CD8-positive, alpha-beta memory T cell (primary cell): ENCODE data around the gene TBCC. TPM values are rescaled to one million over a fixed set of nuclear protein-coding genes. Genes with fewer than 3 reads are reported as not detected.

Experiments
- CTCF ChIA-PET: fragments of 350-600 bp; sonication (Branson Sonifier 250); formaldehyde crosslinking; loops from one replicate; lab custom pipeline; 2021; ENCODE audit warnings: antibody characterized with exemption; lab: Charles Lee
- POLR2A ChIA-PET: fragments of 350-600 bp; sonication (Branson Sonifier 250); formaldehyde crosslinking; loops from one replicate; lab custom pipeline; 2021; ENCODE audit warnings: antibody characterized with exemption; lab: Charles Lee
- DNase-seq, 5 donors: peaks; one replicate each; pipeline versions ENCODE4 v3.0.0 to v3.0.0-alpha.2; 2020 to 2022; ENCODE audit warnings: mixed read lengths in 1 of 5
- H3K27ac ChIP-seq: one replicate; pipeline ENCODE4 v1.7.0; 2013; ENCODE audit warnings: low read depth, mild to moderate bottlenecking, low read length, moderate library complexity
- H3K27me3 ChIP-seq: 2 replicates; pipeline ENCODE4 v1.7.0; 2013; ENCODE audit warnings: low read length, mild to moderate bottlenecking; ENCODE audit not compliant: insufficient read depth, poor library complexity, severe bottlenecking
- H3K36me3 ChIP-seq: 2 replicates; pipeline ENCODE4 v1.7.0; 2013; ENCODE audit warnings: mild to moderate bottlenecking, low read length, moderate library complexity; ENCODE audit not compliant: insufficient read depth
- H3K4me1 ChIP-seq: 2 replicates; pipeline ENCODE4 v1.7.0; 2013; ENCODE audit warnings: mild to moderate bottlenecking, low read length, moderate library complexity; ENCODE audit not compliant: insufficient read depth
- H3K4me3 ChIP-seq: 2 replicates; pipeline ENCODE4 v1.7.0; 2013; ENCODE audit warnings: mild to moderate bottlenecking, low read length
- H3K9me3 ChIP-seq: 2 replicates; pipeline ENCODE4 v1.7.0; 2013; ENCODE audit warnings: mild to moderate bottlenecking, low read length
- H3K27ac Mint-ChIP-seq, 8 donors: one replicate each; pipeline ENCODE4 v1.8.0; 2020 to 2021; ENCODE audit warnings: mixed read lengths in 8 of 8, mild to moderate bottlenecking in 6 of 8, inconsistent platforms in 3 of 8, moderate library complexity in 3 of 8
- H3K27me3 Mint-ChIP-seq, 2 donors: one replicate each; pipeline ENCODE4 v1.8.0; 2020 to 2021; ENCODE audit warnings: mixed read lengths in 2 of 2, mild to moderate bottlenecking in 1 of 2, moderate library complexity in 1 of 2
- H3K36me3 Mint-ChIP-seq, 3 donors: one replicate each; pipeline ENCODE4 v1.8.0; 2020 to 2021; ENCODE audit warnings: mixed read lengths in 3 of 3, inconsistent platforms in 1 of 3, mild to moderate bottlenecking in 1 of 3
- H3K4me1 Mint-ChIP-seq, 3 donors: one replicate each; pipeline ENCODE4 v1.8.0; 2020 to 2021; ENCODE audit warnings: mixed read lengths in 3 of 3, inconsistent platforms in 1 of 3, mild to moderate bottlenecking in 1 of 3
- H3K4me3 Mint-ChIP-seq, 7 donors: one replicate each; pipeline ENCODE4 v1.8.0; 2020 to 2021; ENCODE audit warnings: mixed read lengths in 7 of 7, mild to moderate bottlenecking in 6 of 7, moderate library complexity in 4 of 7, inconsistent platforms in 2 of 7
- H3K9me3 Mint-ChIP-seq, 5 donors: one replicate each; pipeline ENCODE4 v1.8.0; 2020 to 2022; ENCODE audit warnings: mixed read lengths in 5 of 5, mild to moderate bottlenecking in 3 of 5, moderate library complexity in 2 of 5, inconsistent platforms in 1 of 5
- polyA plus RNA-seq: library from polyadenylated mRNA; unstranded; fragments of 300-500 nt; fragmentation: Illumina TruSeq; gene quantifications from one replicate; pipeline ENCODE4 v1.2.3, GENCODE V29; 2021
- total RNA-seq, 2 experiments: library from RNA; stranded (reverse); gene quantifications; one replicate each; pipeline ENCODE4 v1.2.3, GENCODE V29; 2021

The TBCC gene
- total and polyA plus RNA-seq, 3 experiments from 2014 or later: 24.4 to 109 (median 26.4) TPM

DNA sequence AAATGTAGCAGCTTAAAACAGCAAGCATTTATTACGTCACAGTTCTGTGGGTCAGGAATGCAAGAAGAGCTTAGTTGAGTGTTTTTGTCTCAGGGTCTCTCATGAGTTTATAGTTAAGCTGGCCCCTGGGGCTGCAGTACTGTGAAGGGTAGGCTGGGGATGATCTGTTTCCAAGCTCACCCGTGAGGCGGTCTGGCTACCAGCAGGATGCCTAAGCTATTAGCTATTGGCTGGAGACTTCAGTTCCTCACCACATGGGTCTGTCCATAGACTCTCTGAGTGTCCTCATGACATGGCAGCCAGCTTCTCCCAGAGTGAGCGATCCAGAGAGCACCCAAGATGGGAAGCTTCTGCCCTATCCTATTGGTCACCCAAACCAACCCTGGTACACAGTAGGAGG is 23.1 kb upstream of the TBCC start:
- no peak overlapping the region for H3K4me3 ChIP-seq
- Mint-ChIP-seq H3K27me3 (no peaks in the 10 kb centered on the region), H3K27ac (peak overlapping the region in 7 of 8 donors; percentile 4 to 100 (median 93)), H3K9me3 (peaks cover 0 to 3% (median 0%) of the 10 kb centered on the region in 5 donors), H3K4me1 (peaks cover 55 to 79% (median 72%) of the 10 kb centered on the region in 3 donors), H3K4me3 (no peak overlapping the region), H3K36me3 (peaks cover 0 to 12% (median 8%) of the 10 kb centered on the region in 3 donors)
- ChIA-PET CTCF (interaction anchor here (1.0 to 4.1 kb wide), 5 partner anchors 13 to 110 kb away, joined by 3 to 48 read pairs (median 4); partner anchors contain the start of genes RPL7L1 and TBCC), POLR2A (interaction anchor here (0.6 to 8.4 kb wide), 3 partner anchors 14 to 95 kb away, joined by 3 to 372 read pairs (median 281); partner anchors contain the start of genes BICRAL and TBCC)
- peaks cover 46% of the 10 kb centered on the region for H3K4me1 ChIP-seq
- no peaks in the 10 kb centered on the region for H3K36me3 ChIP-seq
- H3K27ac ChIP-seq: no peak overlapping the region
- H3K9me3 ChIP-seq: no peaks in the 10 kb centered on the region
- H3K27me3 ChIP-seq: no peaks in the 10 kb centered on the region
- no peak for DNase-seq

DNA sequence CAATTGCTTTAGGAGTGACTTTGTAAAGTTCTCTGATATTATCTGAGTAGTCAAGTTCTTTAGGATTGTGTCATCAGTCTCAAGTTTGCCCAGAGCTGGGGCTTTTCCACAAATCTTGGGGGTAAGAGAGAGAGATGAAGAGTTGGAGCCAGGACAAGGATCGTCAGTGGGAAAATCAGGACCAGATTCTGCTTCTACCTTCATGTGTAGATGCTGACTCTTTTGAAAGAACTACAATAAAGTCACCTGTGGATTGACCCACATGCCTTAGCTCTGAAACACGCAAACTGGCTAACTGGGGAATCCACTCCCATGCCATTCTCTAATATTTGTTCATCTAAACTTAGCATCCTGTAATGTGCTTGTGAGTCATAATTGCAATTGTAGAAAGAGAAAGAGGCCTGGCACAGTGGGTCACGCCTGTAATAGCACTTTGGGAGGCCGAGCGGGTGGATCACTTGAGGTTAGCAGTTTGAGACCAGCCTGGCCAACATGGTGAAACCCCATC is 20.3 kb upstream of the TBCC start:
- Histone ChIP-seq H3K4me3 (no peak overlapping the region), H3K36me3 (no peaks in the 10 kb centered on the region), H3K4me1 (peaks cover 20% of the 10 kb centered on the region), H3K27ac (no peak overlapping the region), H3K9me3 (no peaks in the 10 kb centered on the region), H3K27me3 (no peaks in the 10 kb centered on the region)
- DNase-seq: no peak
- ChIA-PET POLR2A (interaction anchor here (0.9 to 2.6 kb wide), 2 partner anchors 17 to 18 kb away, joined by 4 to 15 read pairs; no protein-coding TSS in a partner anchor), CTCF (interaction anchor here (0.9 kb wide), 1 partner anchor 14 kb away, joined by 3 read pairs; no protein-coding TSS in a partner anchor)
- Mint-ChIP-seq H3K27ac (peak overlapping the region in 6 of 8 donors; percentile 4 to 91 (median 44)), H3K27me3 (peaks cover 0 to 1% of the 10 kb centered on the region in 2 donors), H3K4me1 (peaks cover 36 to 62% (median 48%) of the 10 kb centered on the region in 3 donors), H3K36me3 (peaks cover 0 to 12% (median 9%) of the 10 kb centered on the region in 3 donors), H3K9me3 (peaks cover 0 to 3% (median 0%) of the 10 kb centered on the region in 5 donors), H3K4me3 (no peak overlapping the region)

DNA sequence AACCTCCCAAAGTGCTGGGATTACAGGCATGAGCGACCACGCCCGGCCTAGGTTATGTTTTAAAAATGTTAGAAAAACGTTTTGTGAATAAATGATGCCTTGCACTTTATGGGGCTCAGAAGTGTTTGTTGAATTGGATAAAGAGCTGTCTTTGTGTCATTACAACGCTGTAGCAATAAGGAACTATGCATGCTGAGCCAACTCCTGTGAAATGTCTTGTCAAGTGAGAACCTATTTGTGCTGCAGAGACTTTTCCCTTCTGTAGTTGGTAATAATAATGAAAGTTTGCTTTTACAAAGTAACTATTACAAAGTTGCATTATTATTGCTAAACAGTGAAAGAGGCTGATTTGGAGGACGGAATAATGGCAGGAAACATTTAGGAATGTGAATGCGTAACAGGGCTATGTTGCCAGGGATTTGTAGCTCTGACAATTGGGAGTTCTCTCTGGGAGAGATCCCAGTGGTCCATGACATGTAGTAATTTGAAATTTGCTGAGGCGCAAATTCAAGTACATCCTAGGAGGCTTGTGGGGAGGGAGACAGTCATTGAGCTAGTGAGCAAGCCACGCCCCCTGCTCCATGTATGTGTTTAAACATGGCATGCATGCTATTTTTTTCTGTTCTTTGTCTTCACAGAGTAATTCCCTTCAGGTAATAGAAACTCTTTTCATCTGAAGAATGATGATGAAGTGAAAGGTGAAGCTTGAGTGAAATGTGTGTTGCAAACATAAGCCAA is 19.2 kb upstream of the TBCC start:
- POLR2A ChIA-PET: interaction anchor here (0.8 to 2.6 kb wide), 4 partner anchors 10 to 19 kb away, joined by 3 to 15 read pairs (median 4); partner anchors contain the start of gene TBCC

DNA sequence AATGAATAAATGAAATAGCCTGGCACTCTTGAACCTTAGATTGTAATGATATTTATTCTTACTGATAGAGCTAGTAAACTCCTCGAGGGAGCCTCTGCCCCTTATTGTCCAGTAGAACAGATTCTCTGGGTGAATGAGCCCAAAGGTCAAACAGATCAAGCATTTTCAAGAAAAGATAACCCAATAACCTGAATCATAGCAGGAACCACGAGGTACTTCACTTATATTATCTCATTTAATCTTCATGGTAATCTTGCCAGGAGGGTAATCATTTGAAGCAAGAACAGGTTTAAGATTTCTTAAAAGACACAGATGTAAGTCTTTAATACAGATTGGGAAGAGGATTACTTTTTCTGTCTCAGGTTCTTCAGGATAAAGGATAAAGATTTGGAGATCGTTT is 17.0 kb upstream of the TBCC start:
- ChIA-PET CTCF (interaction anchor here (2.0 kb wide), 1 partner anchor 8 kb away, joined by 8 read pairs; no protein-coding TSS in a partner anchor), POLR2A (interaction anchor here (1.0 to 1.4 kb wide), 2 partner anchors 15 to 17 kb away, joined by 4 to 9 read pairs; partner anchors contain the start of gene TBCC)
- peaks cover 23 to 42% (median 33%) of the 10 kb centered on the region in 3 donors for H3K4me1 Mint-ChIP-seq
- H3K4me1 ChIP-seq: no peaks in the 10 kb centered on the region
- H3K27me3 ChIP-seq: no peaks in the 10 kb centered on the region
- DNase-seq: no peak
- no peaks in the 10 kb centered on the region for H3K9me3 ChIP-seq
- H3K9me3 Mint-ChIP-seq: no peaks in the 10 kb centered on the region
- no peaks in the 10 kb centered on the region for H3K36me3 ChIP-seq
- H3K27ac ChIP-seq: no peak overlapping the region
- peak overlapping the region in 2 of 8 donors; percentile 51 to 81 for H3K27ac Mint-ChIP-seq
- no peak overlapping the region for H3K4me3 ChIP-seq
- H3K27me3 Mint-ChIP-seq: peaks cover 0 to 1% of the 10 kb centered on the region in 2 donors
- peaks cover 7 to 29% (median 13%) of the 10 kb centered on the region in 3 donors for H3K36me3 Mint-ChIP-seq
- H3K4me3 Mint-ChIP-seq: no peak overlapping the region

More for the DNA sequence above, 19.2 kb upstream of the TBCC start:
- H3K36me3 ChIP-seq: no peaks in the 10 kb centered on the region
- no peak overlapping the region for H3K27ac ChIP-seq
- no peaks in the 10 kb centered on the region for H3K9me3 ChIP-seq
- Mint-ChIP-seq H3K4me3 (no peak overlapping the region), H3K27ac (peak overlapping the region in 5 of 8 donors; percentile 16 to 74 (median 47)), H3K9me3 (no peaks in the 10 kb centered on the region), H3K27me3 (peaks cover 0 to 1% of the 10 kb centered on the region in 2 donors), H3K4me1 (peaks cover 31 to 52% (median 40%) of the 10 kb centered on the region in 3 donors), H3K36me3 (peaks cover 0 to 14% (median 9%) of the 10 kb centered on the region in 3 donors)
- H3K4me3 ChIP-seq: no peak overlapping the region
- CTCF ChIA-PET: no interaction called here
- H3K4me1 ChIP-seq: peaks cover 12% of the 10 kb centered on the region
- no peaks in the 10 kb centered on the region for H3K27me3 ChIP-seq
- DNase-seq: no peak

DNA sequence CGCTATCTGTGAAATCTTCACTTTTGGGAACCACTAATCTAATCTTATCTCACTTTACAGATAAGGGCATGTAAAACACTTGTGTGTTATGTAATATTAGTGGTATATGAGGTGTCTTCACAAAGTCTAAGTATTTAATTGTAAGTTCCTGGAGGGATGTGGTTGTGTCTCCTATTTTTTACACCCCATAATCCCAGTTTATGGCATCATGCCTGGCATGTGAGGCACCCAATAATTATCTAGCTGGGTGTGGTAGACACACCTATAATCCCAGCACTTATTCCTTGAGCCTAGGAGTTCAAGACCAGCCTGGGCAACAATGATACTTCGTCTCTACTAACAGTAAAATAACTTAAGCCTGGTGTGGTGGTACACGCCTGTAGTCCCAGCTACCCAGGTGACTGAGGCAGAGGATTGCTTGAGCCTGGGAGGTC is 16.5 kb upstream of the TBCC start:
- CTCF ChIA-PET: interaction anchor here (1.5 to 2.3 kb wide), 3 partner anchors 8 to 25 kb away, joined by 3 to 9 read pairs (median 8); no protein-coding TSS in a partner anchor
- Mint-ChIP-seq H3K9me3 (no peaks in the 10 kb centered on the region), H3K4me1 (peaks cover 22 to 42% (median 33%) of the 10 kb centered on the region in 3 donors), H3K36me3 (peaks cover 7 to 32% (median 11%) of the 10 kb centered on the region in 3 donors), H3K27me3 (peaks cover 0 to 1% of the 10 kb centered on the region in 2 donors), H3K27ac (no peak overlapping the region), H3K4me3 (no peak overlapping the region)
- Histone ChIP-seq H3K4me3 (no peak overlapping the region), H3K27ac (no peak overlapping the region), H3K27me3 (no peaks in the 10 kb centered on the region), H3K36me3 (no peaks in the 10 kb centered on the region), H3K4me1 (no peaks in the 10 kb centered on the region), H3K9me3 (no peaks in the 10 kb centered on the region)
- no peak for DNase-seq
- POLR2A ChIA-PET: interaction anchor here (1.4 kb wide), 1 partner anchor 16 kb away, joined by 9 read pairs; the partner anchor contains the start of gene TBCC

DNA sequence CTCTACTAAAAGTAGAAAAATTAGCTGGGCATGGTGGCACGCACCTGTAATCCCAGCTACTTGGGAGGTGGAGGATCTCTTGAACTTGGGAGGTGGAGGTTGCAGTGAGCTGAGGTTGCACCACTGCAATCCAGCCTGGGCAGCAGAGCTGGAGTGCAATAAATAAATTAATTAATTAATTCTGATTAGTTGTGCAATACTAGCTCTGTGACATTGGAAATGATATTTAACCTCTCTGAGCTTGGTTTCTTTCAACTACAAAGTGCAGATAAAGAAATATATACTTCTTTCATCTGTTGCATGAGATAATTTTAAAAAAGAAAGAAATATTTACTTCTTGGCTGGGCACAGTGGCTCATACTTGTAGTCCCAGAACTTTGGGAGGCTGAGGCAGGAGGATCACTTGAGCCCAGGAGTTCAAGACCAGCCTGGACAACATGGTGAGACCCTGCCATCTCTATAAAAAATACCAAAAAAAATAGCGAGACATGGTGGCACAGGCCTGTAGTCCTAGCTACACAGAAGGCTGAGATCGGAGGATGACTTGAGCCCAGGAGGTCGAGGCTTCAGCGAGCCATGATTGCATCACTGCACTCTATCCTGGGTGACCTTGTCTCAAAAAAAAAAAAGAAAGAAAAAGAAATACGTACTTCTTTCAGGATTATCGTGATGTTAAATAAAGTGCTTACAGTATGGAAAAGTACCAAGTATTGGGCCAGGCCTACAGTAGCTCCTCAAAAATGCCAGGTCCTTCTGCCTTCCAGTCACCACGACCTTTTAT is 15.6 kb upstream of the TBCC start:
- CTCF ChIA-PET: interaction anchor here (1.5 to 2.3 kb wide), 3 partner anchors 9 to 26 kb away, joined by 3 to 9 read pairs (median 8); no protein-coding TSS in a partner anchor
- Mint-ChIP-seq H3K4me1 (peaks cover 20 to 42% (median 32%) of the 10 kb centered on the region in 3 donors), H3K9me3 (no peaks in the 10 kb centered on the region), H3K27ac (no peak overlapping the region), H3K27me3 (peaks cover 0 to 1% of the 10 kb centered on the region in 2 donors), H3K36me3 (peaks cover 7 to 30% (median 8%) of the 10 kb centered on the region in 3 donors), H3K4me3 (peak overlapping the region in 1 of 7 donors; percentile 23)
- Histone ChIP-seq H3K36me3 (no peaks in the 10 kb centered on the region), H3K9me3 (no peaks in the 10 kb centered on the region), H3K4me3 (no peak overlapping the region), H3K27ac (no peak overlapping the region), H3K4me1 (no peaks in the 10 kb centered on the region), H3K27me3 (no peaks in the 10 kb centered on the region)
- POLR2A ChIA-PET: interaction anchor here (1.4 kb wide), 1 partner anchor 15 kb away, joined by 9 read pairs; the partner anchor contains the start of gene TBCC
- no peak for DNase-seq
